Stimulated activated CD8-positive, alpha-beta memory T cell treated with anti-CD3 and anti-CD28 coated beads, Interleukin-15, amount 100 ng/mL, for 4 hours (primary cell): ENCODE measurements around the gene CYTH2.
"Not testable (repeated sequence)": the region's sequence is repeated elsewhere in the genome, so short reads cannot be mapped to it uniquely, and the experiment has no call there.

ENCODE experiments used
- DNase-seq, 2 donors: peaks; one replicate each; pipeline ENCODE4 v3.0.0-alpha.2; 2020; ENCODE audit warnings: low read depth in 2 of 2

The CYTH2 gene

GRCh38 chr19:48477067-48477685, 8.0 kb downstream of the CYTH2 start:
- no peak for DNase-seq

- no peak for DNase-seq
Observed at GRCh38 chr19:48477698-48478338, 8.6 kb downstream of the CYTH2 start.

- DNase-seq = no peak
Observed at GRCh38 chr19:48478339-48479256, 9.4 kb downstream of the CYTH2 start.

GRCh38 chr19:48479686-48480085, 10.5 kb downstream of the CYTH2 start:
- no peak for DNase-seq

GRCh38 chr19:48480183-48480557, 11.0 kb downstream of the CYTH2 start:
- DNase-seq = no peak

- DNase-seq = no peak
Observed at GRCh38 chr19:48480558-48481500, 11.7 kb downstream of the CYTH2 start.

- no peak for DNase-seq
Observed at GRCh38 chr19:48481846-48482639, 12.9 kb downstream of the CYTH2 start.

GRCh38 chr19:48483301-48483700, 14.1 kb downstream of the CYTH2 start:
- no peak for DNase-seq

GRCh38 chr19:48484247-48484893, 15.2 kb downstream of the CYTH2 start:
- no peak for DNase-seq

GRCh38 chr19:48484931-48485612, 15.9 kb downstream of the CYTH2 start:
- DNase-seq = no peak

- DNase-seq = not testable (repeated sequence)
Observed at GRCh38 chr19:48486706-48487105, 17.5 kb downstream of the CYTH2 start.

- no peak for DNase-seq
Observed at GRCh38 chr19:48487544-48487943, 18.4 kb downstream of the CYTH2 start.

- no peak for DNase-seq
Observed at GRCh38 chr19:48487948-48488347, 18.8 kb downstream of the CYTH2 start.

- not testable (repeated sequence) for DNase-seq
Observed at GRCh38 chr19:48488478-48488877, 19.3 kb downstream of the CYTH2 start.

- DNase-seq = peak; percentile 44 to 51
Observed at GRCh38 chr19:48489608-48490216, 20.5 kb downstream of the CYTH2 start.

- DNase-seq = peak; percentile 36 to 42
Observed at GRCh38 chr19:48490981-48491792, 22.0 kb downstream of the CYTH2 start.

GRCh38 chr19:48491793-48492123, 22.6 kb downstream of the CYTH2 start:
- no peak for DNase-seq

- peak; percentile 56 to 60 for DNase-seq
Observed at GRCh38 chr19:48492925-48493717, 24.0 kb downstream of the CYTH2 start.
